A673 (cell line): Measurements from ENCODE around the gene SUPT4H1. TPM values are rescaled to one million over a fixed set of nuclear protein-coding genes. Genes with fewer than 3 reads are reported as not detected.

Experiments used
- Bru-seq: library from RNA; stranded (reverse); fragments of 400-500 nt; gene quantifications from one replicate; lab custom pipeline; 2021; lab: Mats Ljungman, UMichigan
- BruChase-seq, 2 experiments: library from RNA; stranded (reverse); fragments of 400-500 nt; gene quantifications; one replicate each; lab custom pipeline; 2021; lab: Mats Ljungman, UMichigan
- BruUV-seq: library from RNA; stranded (reverse); fragments of 400-500 nt; replicated peaks from 2 replicates; lab custom pipeline; 2021; lab: Mats Ljungman, UMichigan
- CTCF ChIA-PET: fragments of 300-600 bp; sonication (Branson Sonifier 250); formaldehyde crosslinking; loops from one replicate; lab custom pipeline; 2022; ENCODE audit warnings: antibody characterized with exemption; lab: Charles Lee
- POLR2A ChIA-PET: fragments of 300-600 bp; sonication (Branson Sonifier 250); formaldehyde crosslinking; loops from one replicate; lab custom pipeline; 2022; ENCODE audit warnings: antibody characterized with exemption; ENCODE audit not compliant: low non-redundant PET; lab: Charles Lee
- DNase-seq: peaks from one replicate; pipeline ENCODE4 v3.0.0-alpha.2; 2015; ENCODE audit warnings: low spot score
- H3K27ac ChIP-seq: fragments of 200-600 bp; sonication (generic); 2 replicates; pipeline ENCODE4 v1.5.1; 2016; ENCODE audit warnings: mixed run types, low read depth, mild to moderate bottlenecking, mixed read lengths, antibody characterized with exemption, low read length; ENCODE audit not compliant: poor library complexity, severe bottlenecking
- H3K27me3 ChIP-seq: fragments of 200-600 bp; sonication (generic); replicated peaks from 2 replicates; pipeline ENCODE4 v1.6.1; 2017; ENCODE audit warnings: mixed run types, low read depth, mild to moderate bottlenecking, mixed read lengths, antibody characterized with exemption, low read length; ENCODE audit not compliant: insufficient read depth, poor library complexity
- H3K36me3 ChIP-seq: fragments of 200-600 bp; sonication (generic); 2 replicates; pipeline ENCODE4 v1.6.1; 2016; ENCODE audit warnings: mixed run types, mild to moderate bottlenecking, mixed read lengths, antibody characterized with exemption, low read length; ENCODE audit not compliant: insufficient read depth, poor library complexity, severe bottlenecking
- H3K4me1 ChIP-seq: fragments of 200-600 bp; sonication (generic); 2 replicates; pipeline ENCODE4 v1.6.1; 2017; ENCODE audit warnings: mixed run types, mild to moderate bottlenecking, mixed read lengths, antibody characterized with exemption, low read length; ENCODE audit not compliant: insufficient read depth, poor library complexity, severe bottlenecking
- H3K4me3 ChIP-seq: fragments of 200-600 bp; sonication (generic); 2 replicates; pipeline ENCODE4 v1.5.1; 2016; ENCODE audit warnings: low read depth, mixed run types, mild to moderate bottlenecking, mixed read lengths, low read length; ENCODE audit not compliant: poor library complexity, severe bottlenecking
- H3K9me3 ChIP-seq: fragments of 200-600 bp; sonication (generic); 2 replicates; pipeline ENCODE4 v1.6.1; 2016; ENCODE audit warnings: mixed run types, low read depth, mild to moderate bottlenecking, mixed read lengths, antibody characterized with exemption, low read length; ENCODE audit not compliant: poor library complexity, severe bottlenecking
- EZH2 ChIP-seq: fragments of 200-600 bp; sonication (generic); IDR thresholded peaks from 2 replicates; pipeline ENCODE4 v1.6.1; 2017; ENCODE audit warnings: borderline replicate concordance, low read depth, mild to moderate bottlenecking, mixed read lengths, antibody characterized with exemption, low read length; ENCODE audit not compliant: poor library complexity, severe bottlenecking
- intact Hi-C: fragments of 100-400 bp; cut with micrococcal nuclease; formaldehyde crosslinking; loops from one replicate; pipeline ENCODE4 v1.10.0; 2022; ENCODE audit not compliant: unreplicated experiment
- long read RNA-seq: library from polyadenylated mRNA; stranded (forward); transcript quantifications from one replicate; pipeline ENCODE4 v2.0.0, GENCODE V29; 2022
- total RNA-seq: library from RNA; stranded (reverse); gene quantifications from 2 replicates; pipeline ENCODE4 v1.2.3, GENCODE V29; 2021
- TF ChIP-seq, protein P1 (sequence below): fragments of 300-800, 200-600 bp; sonication (generic); conservative IDR thresholded peaks from 2 replicates; pipeline ENCODE4 v1.5.1; 2017; ENCODE audit warnings: low read depth, mild to moderate bottlenecking, antibody characterized with exemption, low read length, moderate library complexity, mixed read lengths

The SUPT4H1 gene
- total RNA-seq (93.1 and 106 TPM in 2 replicates), Bru-seq, nascent RNA (percentile 83 among the genes with signal in this experiment), BruChase-seq, experiment 1, labeled RNA remaining after a 2-hour chase (percentile 89 among the genes with signal in this experiment), BruChase-seq, experiment 2, labeled RNA remaining after a 6-hour chase (percentile 95 among the genes with signal in this experiment)
- long read RNA-seq, transcript SUPT4H1-201 (5 exons, 1,489 nt) = major isoform, 13 of 14 reads
- long read RNA-seq, partial matches to known transcripts = 1 of 14 reads
- long read RNA-seq, other reads (novel, unspliced or antisense) = 0 of 14 reads

GRCh38 chr17:58351831-58352595, at the start of gene SUPT4H1:
TSS of gene SUPT4H1 (minus strand) at chr17:58352201. CDS start at chr17:58352135, 66 bp downstream.
- peak; percentile 95 for DNase-seq
- peaks cover 25% of the 10 kb centered on the region for H3K36me3 ChIP-seq
- H3K9me3 ChIP-seq = no peaks in the 10 kb centered on the region
- TF ChIP-seq, protein P1, sequence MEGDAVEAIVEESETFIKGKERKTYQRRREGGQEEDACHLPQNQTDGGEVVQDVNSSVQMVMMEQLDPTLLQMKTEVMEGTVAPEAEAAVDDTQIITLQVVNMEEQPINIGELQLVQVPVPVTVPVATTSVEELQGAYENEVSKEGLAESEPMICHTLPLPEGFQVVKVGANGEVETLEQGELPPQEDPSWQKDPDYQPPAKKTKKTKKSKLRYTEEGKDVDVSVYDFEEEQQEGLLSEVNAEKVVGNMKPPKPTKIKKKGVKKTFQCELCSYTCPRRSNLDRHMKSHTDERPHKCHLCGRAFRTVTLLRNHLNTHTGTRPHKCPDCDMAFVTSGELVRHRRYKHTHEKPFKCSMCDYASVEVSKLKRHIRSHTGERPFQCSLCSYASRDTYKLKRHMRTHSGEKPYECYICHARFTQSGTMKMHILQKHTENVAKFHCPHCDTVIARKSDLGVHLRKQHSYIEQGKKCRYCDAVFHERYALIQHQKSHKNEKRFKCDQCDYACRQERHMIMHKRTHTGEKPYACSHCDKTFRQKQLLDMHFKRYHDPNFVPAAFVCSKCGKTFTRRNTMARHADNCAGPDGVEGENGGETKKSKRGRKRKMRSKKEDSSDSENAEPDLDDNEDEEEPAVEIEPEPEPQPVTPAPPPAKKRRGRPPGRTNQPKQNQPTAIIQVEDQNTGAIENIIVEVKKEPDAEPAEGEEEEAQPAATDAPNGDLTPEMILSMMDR = no peak
- no peak for TF ChIP-seq EZH2
- POLR2A ChIA-PET = interaction anchor here (1.0 kb wide), 1 partner anchor 1396 kb away, joined by 3 read pairs; no protein-coding TSS in a partner anchor
- H3K27ac ChIP-seq = peak within 1 kb of the TSS; percentile 79
- intact Hi-C loops = no loop called here
- CTCF ChIA-PET = interaction anchor here (0.9 to 1.9 kb wide), 2 partner anchors 66 to 102 kb away, joined by 3 to 5 read pairs; partner anchors contain the start of gene RNF43
- no peaks in the 10 kb centered on the region for H3K27me3 ChIP-seq
- H3K4me1 ChIP-seq = no peaks in the 10 kb centered on the region
- peak within 1 kb of the TSS; percentile 84 for H3K4me3 ChIP-seq
- no TSS peak for BruUV-seq

GRCh38 chr17:58401287-58401686, 49.3 kb upstream of the SUPT4H1 start:
- Histone ChIP-seq H3K27ac (no peak overlapping the region), H3K36me3 (no peaks in the 10 kb centered on the region), H3K4me1 (no peaks in the 10 kb centered on the region), H3K9me3 (no peaks in the 10 kb centered on the region), H3K4me3 (no peak overlapping the region), H3K27me3 (peaks cover 53% of the 10 kb centered on the region)
- POLR2A ChIA-PET = no interaction called here
- BruUV-seq = no TSS peak
- TF ChIP-seq, protein P1 = no peak
- no peak for DNase-seq
- intact Hi-C loops = no loop called here
- CTCF ChIA-PET = no interaction called here

DNA sequence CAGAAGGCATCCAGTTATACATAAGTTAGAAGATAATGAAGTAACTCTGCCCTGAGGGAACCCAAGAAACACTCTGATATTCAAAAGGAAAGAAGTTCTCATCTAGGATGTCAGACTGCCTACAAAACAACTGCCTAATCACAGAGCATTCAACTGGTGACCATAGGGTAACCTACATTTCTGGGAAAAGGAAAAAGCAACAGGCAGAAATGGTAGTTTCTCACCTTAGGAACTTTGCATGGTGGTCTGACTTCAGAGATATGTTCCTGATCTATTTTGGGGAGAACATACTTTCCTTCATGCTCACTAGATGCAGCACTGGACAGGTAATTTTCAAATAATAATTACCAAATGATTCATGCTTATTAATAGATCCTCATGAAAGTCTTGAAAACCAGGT, 48.8 kb upstream of the SUPT4H1 start:
- TF ChIP-seq, protein P1 = no peak
- TF ChIP-seq EZH2 = no peak
- Histone ChIP-seq H3K4me1 (no peaks in the 10 kb centered on the region), H3K27me3 (peaks cover 57% of the 10 kb centered on the region), H3K27ac (no peak overlapping the region), H3K36me3 (no peaks in the 10 kb centered on the region), H3K9me3 (no peaks in the 10 kb centered on the region), H3K4me3 (no peak overlapping the region)
- POLR2A ChIA-PET = no interaction called here
- BruUV-seq = no TSS peak
- CTCF ChIA-PET = no interaction called here
- intact Hi-C loops = no loop called here
- no peak for DNase-seq
